ENCODE results near the gene PRKG1.

Gene PRKG1

DNA sequence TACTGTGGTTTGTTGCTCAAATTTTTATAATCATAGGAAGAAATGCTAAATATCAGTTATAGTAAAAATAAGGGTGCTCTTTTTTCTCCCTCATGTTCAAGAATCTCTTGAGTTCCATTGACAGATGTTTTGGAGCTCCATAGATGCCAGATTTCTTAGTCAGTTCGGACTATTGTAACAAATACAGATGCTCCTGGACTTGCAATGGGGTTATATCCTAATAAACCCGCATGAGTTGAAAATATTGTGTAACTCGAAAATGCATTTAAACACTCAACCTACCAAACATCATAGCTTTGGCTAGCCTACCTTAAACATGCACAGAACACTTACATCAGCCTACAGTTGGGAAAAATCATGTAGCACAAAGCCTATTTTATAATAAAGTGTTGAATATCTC, 725.8 kb downstream of the PRKG1 start:
- DNase-seq: no peak
- Histone ChIP-seq H3K9me3 (ENCODE audit: severe bottlenecking) (no peaks in the 10 kb centered on the region), H3K27ac (no peak overlapping the region), H3K4me3 (ENCODE audit: low read depth, low read length) (no peak overlapping the region), H3K36me3 (no peaks in the 10 kb centered on the region), H3K27me3 (ENCODE audit: insufficient read depth, low read depth, severe bottlenecking) (no peaks in the 10 kb centered on the region)
- TF ChIP-seq, protein P1, sequence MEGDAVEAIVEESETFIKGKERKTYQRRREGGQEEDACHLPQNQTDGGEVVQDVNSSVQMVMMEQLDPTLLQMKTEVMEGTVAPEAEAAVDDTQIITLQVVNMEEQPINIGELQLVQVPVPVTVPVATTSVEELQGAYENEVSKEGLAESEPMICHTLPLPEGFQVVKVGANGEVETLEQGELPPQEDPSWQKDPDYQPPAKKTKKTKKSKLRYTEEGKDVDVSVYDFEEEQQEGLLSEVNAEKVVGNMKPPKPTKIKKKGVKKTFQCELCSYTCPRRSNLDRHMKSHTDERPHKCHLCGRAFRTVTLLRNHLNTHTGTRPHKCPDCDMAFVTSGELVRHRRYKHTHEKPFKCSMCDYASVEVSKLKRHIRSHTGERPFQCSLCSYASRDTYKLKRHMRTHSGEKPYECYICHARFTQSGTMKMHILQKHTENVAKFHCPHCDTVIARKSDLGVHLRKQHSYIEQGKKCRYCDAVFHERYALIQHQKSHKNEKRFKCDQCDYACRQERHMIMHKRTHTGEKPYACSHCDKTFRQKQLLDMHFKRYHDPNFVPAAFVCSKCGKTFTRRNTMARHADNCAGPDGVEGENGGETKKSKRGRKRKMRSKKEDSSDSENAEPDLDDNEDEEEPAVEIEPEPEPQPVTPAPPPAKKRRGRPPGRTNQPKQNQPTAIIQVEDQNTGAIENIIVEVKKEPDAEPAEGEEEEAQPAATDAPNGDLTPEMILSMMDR (IDR thresholded peaks at IDR 0.05; ENCODE audit: low read depth, low read length): no peak

DNA sequence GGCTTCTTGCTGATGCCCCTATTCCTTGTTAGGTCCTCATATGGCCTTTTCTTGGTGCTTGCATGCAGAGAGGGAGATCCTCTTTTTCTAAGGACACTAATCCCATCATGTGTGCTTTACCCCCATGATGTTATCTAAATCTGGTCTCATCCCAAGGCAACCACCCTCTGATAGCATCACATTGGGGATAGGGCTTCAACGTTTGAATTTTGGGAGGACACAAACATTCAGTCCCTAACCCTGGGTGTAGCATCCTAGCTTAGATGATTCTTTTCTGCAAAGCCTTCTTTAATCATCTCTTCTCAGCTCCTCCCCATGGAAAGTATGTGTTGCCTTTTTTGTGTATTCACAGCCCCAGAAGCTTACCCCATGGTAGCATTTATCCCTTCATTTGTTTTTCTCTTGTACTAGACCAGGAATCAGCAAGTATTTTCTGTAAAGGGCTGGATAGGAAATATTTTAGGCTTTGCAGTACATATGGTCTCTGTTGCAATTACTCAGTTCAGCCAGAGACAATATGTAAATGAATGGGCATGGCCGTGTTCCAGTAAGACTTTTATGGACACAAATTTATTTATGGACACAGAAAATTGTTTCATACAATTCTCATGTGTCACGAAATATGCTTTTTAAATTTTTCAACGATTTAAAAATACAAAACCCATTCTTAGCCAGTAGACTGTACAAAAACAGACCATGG, 726.6 kb downstream of the PRKG1 start:
- TF ChIP-seq, protein P1 (IDR thresholded peaks at IDR 0.05; ENCODE audit: low read depth, low read length): no peak
- no peak overlapping the region for H3K27ac ChIP-seq
- H3K36me3 ChIP-seq: no peaks in the 10 kb centered on the region
- DNase-seq: no peak
- H3K27me3 ChIP-seq (ENCODE audit: insufficient read depth, low read depth, severe bottlenecking): no peaks in the 10 kb centered on the region
- no peak overlapping the region for H3K4me3 ChIP-seq (ENCODE audit: low read depth, low read length)
- H3K9me3 ChIP-seq (ENCODE audit: severe bottlenecking): no peaks in the 10 kb centered on the region

DNA sequence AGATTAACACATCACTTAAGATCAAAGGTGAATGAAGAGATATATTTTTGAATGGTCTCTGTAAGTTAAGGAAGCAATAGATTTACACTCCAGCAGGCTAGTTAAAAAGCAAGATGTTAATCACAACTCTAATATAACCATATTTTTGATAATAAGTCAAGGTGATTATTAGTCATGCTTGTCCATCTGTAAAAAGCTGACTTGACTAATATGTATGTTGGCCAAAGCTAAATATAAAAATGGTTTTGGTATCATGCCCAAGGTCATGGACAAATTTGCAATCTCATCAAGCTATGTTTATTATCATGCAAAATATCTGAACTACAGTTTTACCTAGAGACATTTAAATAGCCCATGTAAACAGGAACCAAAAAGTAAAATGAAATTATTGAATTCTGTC, 727.7 kb downstream of the PRKG1 start:
- Histone ChIP-seq H3K9me3 (ENCODE audit: severe bottlenecking) (no peaks in the 10 kb centered on the region), H3K36me3 (no peaks in the 10 kb centered on the region), H3K4me3 (ENCODE audit: low read depth, low read length) (no peak overlapping the region), H3K27me3 (ENCODE audit: insufficient read depth, low read depth, severe bottlenecking) (no peaks in the 10 kb centered on the region), H3K27ac (no peak overlapping the region)
- TF ChIP-seq, protein P1 (IDR thresholded peaks at IDR 0.05; ENCODE audit: low read depth, low read length): no peak
- DNase-seq: no peak

DNA sequence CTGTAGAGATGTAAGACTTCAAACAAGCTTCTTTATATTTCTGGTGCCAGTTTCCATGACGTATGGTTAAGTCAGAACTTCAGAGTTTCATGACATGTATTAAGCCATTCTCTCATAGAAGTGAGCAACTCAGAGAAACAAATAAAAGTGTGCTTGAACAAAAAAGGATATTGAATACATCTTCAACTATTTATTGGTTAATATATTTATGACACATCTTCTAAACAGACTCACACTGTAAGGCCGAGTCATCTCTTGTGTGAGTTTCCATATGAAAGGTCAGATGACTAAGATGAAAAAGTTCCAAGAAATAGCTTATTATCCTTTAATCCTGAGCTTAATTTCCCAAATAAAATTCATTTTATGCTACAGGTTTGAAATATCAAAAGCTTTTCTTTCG, 730.6 kb downstream of the PRKG1 start:
- no peak overlapping the region for H3K4me3 ChIP-seq (ENCODE audit: low read depth, low read length)
- no peak for DNase-seq
- TF ChIP-seq, protein P1 (IDR thresholded peaks at IDR 0.05; ENCODE audit: low read depth, low read length): no peak
- H3K9me3 ChIP-seq (ENCODE audit: severe bottlenecking): no peaks in the 10 kb centered on the region
- no peaks in the 10 kb centered on the region for H3K27me3 ChIP-seq (ENCODE audit: insufficient read depth, low read depth, severe bottlenecking)
- H3K36me3 ChIP-seq: no peaks in the 10 kb centered on the region
- no peak overlapping the region for H3K27ac ChIP-seq

DNA sequence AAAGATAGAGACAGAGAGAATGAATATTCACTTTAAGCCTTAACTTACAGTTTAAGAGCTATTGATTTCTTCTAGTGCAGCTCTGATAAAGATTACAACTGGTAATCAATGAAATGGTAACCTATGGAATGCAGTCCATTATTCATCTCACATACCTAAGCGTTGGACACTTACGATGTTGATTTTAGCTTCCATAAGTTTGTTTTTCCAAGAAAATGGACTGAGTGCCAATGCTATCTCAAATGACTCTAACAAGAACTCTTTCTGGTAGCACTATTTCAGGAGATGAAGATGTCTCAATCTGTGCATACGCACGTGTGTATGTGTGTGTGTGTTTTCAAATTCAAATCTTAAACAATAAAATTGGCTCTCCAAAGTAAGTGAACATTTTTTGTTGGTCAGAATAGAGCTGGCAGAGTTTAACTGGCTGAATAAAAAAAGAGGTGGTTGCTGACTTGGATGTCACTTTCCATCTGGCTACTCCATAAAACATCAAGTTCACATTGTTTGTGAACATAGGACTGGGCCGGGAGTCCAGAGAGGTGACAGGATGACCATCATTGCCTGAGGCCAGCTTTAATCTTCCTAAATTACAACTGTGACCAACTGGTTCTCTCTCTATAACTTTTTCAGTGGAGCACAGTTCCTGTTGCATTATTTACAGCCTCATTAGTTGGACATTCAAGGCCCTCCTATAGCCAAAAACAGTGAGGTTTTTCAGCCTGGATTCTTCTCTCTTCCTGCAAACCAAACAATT, 732.0 kb downstream of the PRKG1 start:
- Histone ChIP-seq H3K9me3 (ENCODE audit: severe bottlenecking) (no peaks in the 10 kb centered on the region), H3K27me3 (ENCODE audit: insufficient read depth, low read depth, severe bottlenecking) (no peaks in the 10 kb centered on the region), H3K4me3 (ENCODE audit: low read depth, low read length) (no peak overlapping the region), H3K36me3 (no peaks in the 10 kb centered on the region), H3K27ac (no peak overlapping the region)
- TF ChIP-seq, protein P1 (IDR thresholded peaks at IDR 0.05; ENCODE audit: low read depth, low read length): no peak
- no peak for DNase-seq

Measured in WERI-Rb-1 (cell line).